ENCODE results near the gene ZP3. TPM values are rescaled to one million over a fixed set of nuclear protein-coding genes. Genes with fewer than 3 reads are reported as not detected.
"Not testable (repeated sequence)": the region's sequence is repeated elsewhere in the genome, so short reads cannot be mapped to it uniquely, and the experiment has no call there.

The ZP3 gene
- total RNA-seq, 1 donor from 2014 or later = not detected

DNA sequence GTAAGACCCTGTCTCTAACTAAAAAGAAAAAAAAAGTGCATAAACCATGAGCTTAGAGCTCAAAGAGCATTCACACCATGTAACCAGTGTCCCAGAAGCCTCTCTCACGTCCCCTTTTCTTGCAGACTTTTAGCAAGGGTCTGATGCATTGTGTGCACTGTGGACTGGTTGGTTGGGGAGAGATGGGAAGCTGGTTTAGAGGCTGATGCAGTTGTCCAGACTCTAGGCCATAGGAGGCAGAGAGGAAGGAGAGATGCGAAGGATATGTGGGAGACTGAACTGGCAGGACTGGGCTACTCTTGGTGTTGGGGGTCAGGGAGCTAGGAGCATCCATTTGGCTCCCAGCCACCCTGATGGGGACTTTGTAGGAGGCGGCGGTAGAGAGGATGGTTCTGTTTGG lies 17.0 kb upstream of the ZP3 start:
- Mint-ChIP-seq H3K4me1 (ENCODE audit: low read depth) (peaks cover 14% of the 10 kb centered on the region), H3K9me3 (ENCODE audit: low read depth) (no peaks in the 10 kb centered on the region)

DNA sequence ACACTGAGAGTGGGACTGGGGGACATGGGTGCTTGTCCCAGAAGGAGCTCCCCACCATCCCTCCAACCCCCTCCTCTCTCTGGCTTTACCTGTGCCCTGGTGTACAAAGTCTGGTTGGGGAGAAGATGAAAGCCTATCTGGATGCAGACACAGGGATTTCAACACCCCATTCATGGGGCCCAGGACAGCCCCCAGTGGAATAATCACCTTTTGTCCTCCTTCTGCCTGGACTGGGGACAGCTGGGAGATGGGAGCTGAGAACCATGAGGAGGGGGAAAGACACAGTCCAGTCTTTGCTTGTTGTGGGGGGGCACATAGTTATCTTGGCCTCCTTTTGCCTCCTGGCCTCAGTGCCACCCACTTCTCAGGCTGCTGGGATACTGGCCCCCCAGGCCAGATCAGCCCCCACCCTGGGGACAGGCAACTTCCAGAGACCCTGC lies 16.6 kb upstream of the ZP3 start:
- TF ChIP-seq, protein P1, sequence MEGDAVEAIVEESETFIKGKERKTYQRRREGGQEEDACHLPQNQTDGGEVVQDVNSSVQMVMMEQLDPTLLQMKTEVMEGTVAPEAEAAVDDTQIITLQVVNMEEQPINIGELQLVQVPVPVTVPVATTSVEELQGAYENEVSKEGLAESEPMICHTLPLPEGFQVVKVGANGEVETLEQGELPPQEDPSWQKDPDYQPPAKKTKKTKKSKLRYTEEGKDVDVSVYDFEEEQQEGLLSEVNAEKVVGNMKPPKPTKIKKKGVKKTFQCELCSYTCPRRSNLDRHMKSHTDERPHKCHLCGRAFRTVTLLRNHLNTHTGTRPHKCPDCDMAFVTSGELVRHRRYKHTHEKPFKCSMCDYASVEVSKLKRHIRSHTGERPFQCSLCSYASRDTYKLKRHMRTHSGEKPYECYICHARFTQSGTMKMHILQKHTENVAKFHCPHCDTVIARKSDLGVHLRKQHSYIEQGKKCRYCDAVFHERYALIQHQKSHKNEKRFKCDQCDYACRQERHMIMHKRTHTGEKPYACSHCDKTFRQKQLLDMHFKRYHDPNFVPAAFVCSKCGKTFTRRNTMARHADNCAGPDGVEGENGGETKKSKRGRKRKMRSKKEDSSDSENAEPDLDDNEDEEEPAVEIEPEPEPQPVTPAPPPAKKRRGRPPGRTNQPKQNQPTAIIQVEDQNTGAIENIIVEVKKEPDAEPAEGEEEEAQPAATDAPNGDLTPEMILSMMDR (IDR thresholded peaks at IDR 0.05; ENCODE audit: unreplicated experiment) = no peak
- Mint-ChIP-seq H3K36me3 (ENCODE audit: insufficient read depth) (no peaks in the 10 kb centered on the region), H3K27ac (no peak overlapping the region), H3K4me1 (ENCODE audit: low read depth) (peaks cover 14% of the 10 kb centered on the region), H3K9me3 (ENCODE audit: low read depth) (no peaks in the 10 kb centered on the region), H3K4me3 (ENCODE audit: low read depth) (no peak overlapping the region), H3K27me3 (peaks cover 5% of the 10 kb centered on the region)
- DNase-seq (ENCODE audit: low spot score, unreplicated experiment) = no peak

More for the DNA sequence above, 17.0 kb upstream of the ZP3 start:
- Mint-ChIP-seq H3K27ac (no peak overlapping the region), H3K4me3 (ENCODE audit: low read depth) (no peak overlapping the region), H3K36me3 (ENCODE audit: insufficient read depth) (no peaks in the 10 kb centered on the region), H3K27me3 (peaks cover 5% of the 10 kb centered on the region)
- DNase-seq (ENCODE audit: low spot score, unreplicated experiment) = no peak
- TF ChIP-seq, protein P1 (IDR thresholded peaks at IDR 0.05; ENCODE audit: unreplicated experiment) = no peak

DNA sequence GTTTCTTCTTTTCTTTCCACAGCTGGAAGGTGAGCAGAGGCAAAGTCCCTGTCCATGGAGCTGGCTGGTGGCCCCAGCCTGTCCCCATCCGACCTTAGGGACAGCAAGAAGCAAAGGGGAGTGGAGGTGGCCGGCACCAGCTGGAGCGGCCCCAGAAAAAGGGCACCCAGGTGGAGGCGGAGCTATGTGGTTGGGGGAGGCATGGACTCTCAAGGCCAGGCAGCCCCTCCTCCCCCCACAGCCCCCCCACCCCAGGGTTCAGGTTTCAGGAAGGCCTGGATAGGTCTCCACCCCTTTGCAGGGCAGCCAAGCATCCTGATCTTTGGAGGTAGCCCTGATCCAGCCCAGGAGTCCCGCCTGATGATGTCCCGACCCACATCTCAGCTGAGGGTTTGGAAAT lies 15.2 kb upstream of the ZP3 start, which contains the start of gene SSC4D:
Gene SSC4D (minus strand): TSS at position 161 of the 400 bp plus-strand sequence. CDS start 5,258 bp downstream, outside the sequence.
- peak within 1 kb of the TSS; percentile 86 for H3K27ac Mint-ChIP-seq
- H3K4me3 Mint-ChIP-seq (ENCODE audit: low read depth) = peak within 1 kb of the TSS; percentile 62
- peaks cover 10% of the 10 kb centered on the region for H3K4me1 Mint-ChIP-seq (ENCODE audit: low read depth)
- no peaks in the 10 kb centered on the region for H3K9me3 Mint-ChIP-seq (ENCODE audit: low read depth)
- H3K36me3 Mint-ChIP-seq (ENCODE audit: insufficient read depth) = no peaks in the 10 kb centered on the region
- peaks cover 5% of the 10 kb centered on the region for H3K27me3 Mint-ChIP-seq
- no peak for DNase-seq (ENCODE audit: low spot score, unreplicated experiment)
- TF ChIP-seq, protein P1 (IDR thresholded peaks at IDR 0.05; ENCODE audit: unreplicated experiment) = no peak

DNA sequence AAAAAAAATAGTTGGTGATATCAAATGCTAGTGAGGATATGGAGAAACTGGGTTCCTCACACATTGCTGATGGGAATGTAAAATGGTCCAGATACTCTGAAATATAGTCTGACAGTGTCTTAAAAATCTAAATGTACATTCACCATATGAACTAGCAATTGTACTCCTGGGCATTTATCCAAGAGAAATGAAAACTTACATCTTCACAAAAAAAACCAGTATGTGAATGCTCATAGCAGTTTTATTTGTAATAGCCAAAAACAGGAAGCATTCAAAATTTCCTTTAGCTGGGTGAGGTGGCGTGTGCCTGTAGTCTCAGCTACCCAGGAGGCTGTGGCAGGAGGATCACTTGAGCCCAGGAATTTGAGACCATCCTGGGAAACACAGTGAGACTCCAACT lies 13.1 kb upstream of the ZP3 start:
- no peaks in the 10 kb centered on the region for H3K36me3 Mint-ChIP-seq (ENCODE audit: insufficient read depth)
- H3K9me3 Mint-ChIP-seq (ENCODE audit: low read depth) = no peaks in the 10 kb centered on the region
- no peak overlapping the region for H3K27ac Mint-ChIP-seq
- no peak for DNase-seq (ENCODE audit: low spot score, unreplicated experiment)
- H3K4me1 Mint-ChIP-seq (ENCODE audit: low read depth) = peaks cover 10% of the 10 kb centered on the region
- peaks cover 5% of the 10 kb centered on the region for H3K27me3 Mint-ChIP-seq
- TF ChIP-seq, protein P1 (IDR thresholded peaks at IDR 0.05; ENCODE audit: unreplicated experiment) = no peak
- H3K4me3 Mint-ChIP-seq (ENCODE audit: low read depth) = no peak overlapping the region

DNA sequence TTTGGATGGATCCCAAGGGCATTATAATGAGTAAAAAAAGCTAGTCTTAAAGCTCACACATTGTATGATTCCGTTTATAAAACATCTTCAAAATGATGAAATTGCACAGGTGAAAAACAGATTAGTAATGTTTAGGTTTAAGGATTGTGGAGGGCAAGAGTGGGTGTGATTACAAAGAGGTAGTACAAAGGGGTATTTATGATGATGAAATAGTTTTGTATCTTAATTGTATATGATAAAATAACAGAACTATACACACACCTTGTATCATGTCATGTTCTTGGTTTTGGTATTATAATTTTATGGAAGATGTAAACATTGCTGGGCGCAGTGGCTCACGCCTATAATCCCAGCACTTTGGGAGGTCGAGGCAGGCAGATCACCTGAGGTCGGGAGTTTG lies 12.5 kb upstream of the ZP3 start:
- TF ChIP-seq, protein P1 (IDR thresholded peaks at IDR 0.05; ENCODE audit: unreplicated experiment) = no peak
- no peak overlapping the region for H3K27ac Mint-ChIP-seq

DNA sequence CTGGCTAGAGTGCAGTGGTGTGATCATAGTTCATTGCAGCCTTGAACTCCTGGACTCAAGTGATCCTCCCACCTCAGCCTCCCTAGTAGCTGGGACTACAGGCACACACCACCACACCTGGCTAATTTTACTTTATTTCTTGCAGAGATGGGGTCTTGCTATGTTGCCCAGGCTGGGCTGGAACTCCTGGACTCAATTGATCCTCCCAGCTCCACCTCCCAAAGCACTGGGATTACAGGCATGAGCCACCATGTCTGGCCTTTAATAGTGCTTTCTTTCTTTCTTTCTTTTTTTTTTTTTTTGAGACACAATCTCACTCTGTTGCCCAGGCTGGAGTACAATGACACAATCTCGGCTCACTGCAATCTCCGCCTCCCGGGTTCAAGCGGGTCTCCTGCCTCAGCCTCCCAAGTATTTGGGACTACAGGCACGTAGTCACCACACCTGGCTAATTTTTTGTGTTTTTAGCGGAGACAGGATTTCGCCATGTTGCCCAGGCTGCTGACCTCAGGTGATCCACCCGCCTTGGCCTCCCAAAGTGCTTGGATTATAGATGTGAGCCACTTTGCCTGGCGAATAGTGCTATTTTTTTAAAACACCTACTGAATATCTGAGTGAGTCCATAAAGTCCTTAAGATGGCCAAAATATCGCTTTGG lies 7.0 kb upstream of the ZP3 start:
- H3K27ac Mint-ChIP-seq; DNase-seq (ENCODE audit: low spot score, unreplicated experiment); H3K36me3 Mint-ChIP-seq (ENCODE audit: insufficient read depth); H3K27me3 Mint-ChIP-seq; H3K4me3 Mint-ChIP-seq (ENCODE audit: low read depth); H3K9me3 Mint-ChIP-seq (ENCODE audit: low read depth); H3K4me1 Mint-ChIP-seq (ENCODE audit: low read depth): not testable (repeated sequence)

More for the DNA sequence above, 12.5 kb upstream of the ZP3 start:
- no peaks in the 10 kb centered on the region for H3K9me3 Mint-ChIP-seq (ENCODE audit: low read depth)
- H3K4me3 Mint-ChIP-seq (ENCODE audit: low read depth) = no peak overlapping the region
- peaks cover 10% of the 10 kb centered on the region for H3K4me1 Mint-ChIP-seq (ENCODE audit: low read depth)
- peaks cover 5% of the 10 kb centered on the region for H3K27me3 Mint-ChIP-seq
- DNase-seq (ENCODE audit: low spot score, unreplicated experiment) = no peak
- no peaks in the 10 kb centered on the region for H3K36me3 Mint-ChIP-seq (ENCODE audit: insufficient read depth)

DNA sequence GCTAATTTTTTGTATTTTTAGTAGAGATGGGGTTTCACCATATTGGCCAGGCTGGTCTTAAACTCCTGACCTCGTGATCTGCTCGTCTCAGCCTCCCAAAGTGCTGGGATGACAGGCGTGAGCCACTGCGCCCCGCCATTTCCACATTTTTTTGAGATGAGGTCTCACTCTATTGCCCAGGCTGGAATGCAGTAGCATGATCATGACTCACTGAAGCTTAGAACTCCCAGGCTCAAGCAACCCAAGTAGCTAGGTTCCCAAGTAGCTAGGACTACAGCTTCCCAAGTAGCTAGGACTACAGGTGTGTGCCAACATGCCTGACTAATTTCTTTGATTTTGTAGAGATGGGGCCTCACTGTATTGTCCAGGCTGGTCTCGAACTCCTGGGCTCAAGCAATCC lies 3.7 kb upstream of the ZP3 start:
- not testable (repeated sequence) for H3K9me3 Mint-ChIP-seq (ENCODE audit: low read depth); DNase-seq (ENCODE audit: low spot score, unreplicated experiment); H3K27ac Mint-ChIP-seq; H3K4me3 Mint-ChIP-seq (ENCODE audit: low read depth); H3K36me3 Mint-ChIP-seq (ENCODE audit: insufficient read depth)
- H3K4me1 Mint-ChIP-seq (ENCODE audit: low read depth) = peaks cover 11% of the 10 kb centered on the region
- H3K27me3 Mint-ChIP-seq = peaks cover 11% of the 10 kb centered on the region

Data from progenitor cell of endocrine pancreas (in vitro differentiated cells).